ENCODE results near the gene ISM2. TPM values are rescaled to one million over a fixed set of nuclear protein-coding genes. Genes with fewer than 3 reads are reported as not detected.

Gene ISM2
- total RNA-seq, 4 donors from 2014 or later = not detected

DNA sequence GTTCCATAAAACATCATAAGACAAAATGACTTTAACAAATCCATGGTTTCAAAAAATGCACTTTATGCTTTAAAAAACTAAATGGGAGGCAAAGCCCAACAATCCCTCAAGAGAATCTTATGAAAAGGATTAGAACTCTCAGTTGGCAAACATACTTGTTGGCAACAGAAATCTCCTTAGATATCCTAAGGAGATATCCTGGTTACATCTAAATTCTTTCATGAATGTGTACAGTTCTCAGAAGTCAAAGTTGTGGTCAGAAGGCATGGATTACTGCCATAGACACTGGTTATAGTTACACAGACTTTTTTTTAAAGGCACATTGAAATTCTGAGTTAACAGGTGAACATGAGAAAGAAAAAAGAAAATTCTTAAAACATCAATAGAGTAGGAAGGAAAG lies 17.5 kb upstream of the ISM2 start:
- TF ChIP-seq EP300 (IDR thresholded peaks at IDR 0.05) = no peak
- H3K27ac ChIP-seq = no peak overlapping the region
- no peaks in the 10 kb centered on the region for H3K4me1 ChIP-seq
- no peak for DNase-seq (ENCODE audit: low spot score in 2 of 2)
- no peaks in the 10 kb centered on the region for H3K27me3 ChIP-seq
- peaks cover 66% of the 10 kb centered on the region for H3K36me3 ChIP-seq
- H3K4me3 ChIP-seq = no peak overlapping the region
- H3K9me3 ChIP-seq = no peaks in the 10 kb centered on the region

DNA sequence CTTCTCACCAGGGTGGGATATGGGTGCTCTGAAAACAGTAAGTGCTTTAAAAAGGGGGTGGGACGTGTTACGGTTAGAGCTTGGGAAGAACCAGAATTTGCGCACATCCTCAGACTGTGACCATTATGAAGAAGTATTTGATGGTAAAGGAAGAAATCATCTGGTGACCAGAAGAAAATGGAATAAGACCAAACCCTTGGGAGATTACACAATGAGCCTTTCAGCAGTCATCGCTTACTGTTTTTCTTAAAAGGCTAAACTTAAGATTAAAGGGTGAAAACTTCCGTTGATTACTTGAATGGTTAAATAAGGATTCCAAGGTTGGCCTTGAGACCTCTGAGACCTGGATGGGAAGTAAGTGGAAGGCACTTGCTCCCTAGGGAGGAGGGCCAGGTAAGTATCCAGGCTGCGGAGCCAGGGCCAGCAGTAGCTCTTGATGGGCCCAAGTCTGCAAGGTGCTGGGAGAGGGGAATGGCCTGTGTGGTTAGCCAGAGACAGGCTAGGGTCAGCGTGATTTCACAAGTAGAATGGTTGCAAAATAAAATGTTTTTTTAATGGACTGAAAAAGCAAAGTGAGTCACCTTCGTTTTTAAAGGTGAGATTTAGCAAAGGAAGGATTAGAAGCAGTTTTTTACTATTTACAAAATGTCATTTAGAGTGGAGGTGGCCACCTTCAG lies 13.0 kb upstream of the ISM2 start:
- H3K9me3 ChIP-seq = no peaks in the 10 kb centered on the region
- WGBS = 93% methylated on average over 8 of the region's 8 CpGs
- no peaks in the 10 kb centered on the region for H3K27me3 ChIP-seq
- H3K4me3 ChIP-seq = no peak overlapping the region
- TF ChIP-seq EP300 (IDR thresholded peaks at IDR 0.05) = no peak
- no peak for TF ChIP-seq POLR2AphosphoS5 (IDR thresholded peaks at IDR 0.05)
- no peak for TF ChIP-seq POLR2A (IDR thresholded peaks at IDR 0.05)
- peaks cover 50% of the 10 kb centered on the region for H3K36me3 ChIP-seq
- no peak for DNase-seq (ENCODE audit: low spot score in 2 of 2)
- H3K4me1 ChIP-seq = no peaks in the 10 kb centered on the region
- H3K27ac ChIP-seq = no peak overlapping the region

DNA sequence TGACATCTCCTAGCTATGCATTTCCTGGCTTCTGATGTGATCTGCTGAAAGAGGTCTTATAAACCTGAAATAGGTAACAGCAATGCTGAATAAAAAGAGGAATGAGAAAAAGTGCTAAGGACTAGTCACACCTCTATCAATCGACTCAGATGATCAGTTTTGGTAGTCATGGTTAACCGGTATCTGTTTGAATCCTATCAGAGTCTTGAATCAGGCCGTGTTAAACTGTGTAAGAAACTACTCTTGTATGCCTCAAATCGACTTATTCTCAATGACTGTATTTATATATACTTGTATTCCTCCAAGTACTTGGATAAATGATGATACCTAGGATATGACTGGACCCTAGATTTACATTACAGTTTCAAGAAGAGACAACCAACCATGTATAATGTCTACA lies 10.8 kb upstream of the ISM2 start:
- Histone ChIP-seq H3K36me3 (peaks cover 43% of the 10 kb centered on the region), H3K9me3 (no peaks in the 10 kb centered on the region), H3K4me3 (no peak overlapping the region), H3K27me3 (no peaks in the 10 kb centered on the region), H3K4me1 (no peaks in the 10 kb centered on the region), H3K27ac (no peak overlapping the region)
- TF ChIP-seq EP300 (IDR thresholded peaks at IDR 0.05) (no peak), POLR2AphosphoS5 (IDR thresholded peaks at IDR 0.05) (no peak), POLR2A (IDR thresholded peaks at IDR 0.05) (no peak)
- TF ChIP-seq, protein P1, sequence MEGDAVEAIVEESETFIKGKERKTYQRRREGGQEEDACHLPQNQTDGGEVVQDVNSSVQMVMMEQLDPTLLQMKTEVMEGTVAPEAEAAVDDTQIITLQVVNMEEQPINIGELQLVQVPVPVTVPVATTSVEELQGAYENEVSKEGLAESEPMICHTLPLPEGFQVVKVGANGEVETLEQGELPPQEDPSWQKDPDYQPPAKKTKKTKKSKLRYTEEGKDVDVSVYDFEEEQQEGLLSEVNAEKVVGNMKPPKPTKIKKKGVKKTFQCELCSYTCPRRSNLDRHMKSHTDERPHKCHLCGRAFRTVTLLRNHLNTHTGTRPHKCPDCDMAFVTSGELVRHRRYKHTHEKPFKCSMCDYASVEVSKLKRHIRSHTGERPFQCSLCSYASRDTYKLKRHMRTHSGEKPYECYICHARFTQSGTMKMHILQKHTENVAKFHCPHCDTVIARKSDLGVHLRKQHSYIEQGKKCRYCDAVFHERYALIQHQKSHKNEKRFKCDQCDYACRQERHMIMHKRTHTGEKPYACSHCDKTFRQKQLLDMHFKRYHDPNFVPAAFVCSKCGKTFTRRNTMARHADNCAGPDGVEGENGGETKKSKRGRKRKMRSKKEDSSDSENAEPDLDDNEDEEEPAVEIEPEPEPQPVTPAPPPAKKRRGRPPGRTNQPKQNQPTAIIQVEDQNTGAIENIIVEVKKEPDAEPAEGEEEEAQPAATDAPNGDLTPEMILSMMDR (IDR thresholded peaks at IDR 0.05) = no peak
- 91% methylated on average over 4 of the region's 4 CpGs for whole genome bisulfite sequencing
- no peak for DNase-seq (ENCODE audit: low spot score in 2 of 2)

DNA sequence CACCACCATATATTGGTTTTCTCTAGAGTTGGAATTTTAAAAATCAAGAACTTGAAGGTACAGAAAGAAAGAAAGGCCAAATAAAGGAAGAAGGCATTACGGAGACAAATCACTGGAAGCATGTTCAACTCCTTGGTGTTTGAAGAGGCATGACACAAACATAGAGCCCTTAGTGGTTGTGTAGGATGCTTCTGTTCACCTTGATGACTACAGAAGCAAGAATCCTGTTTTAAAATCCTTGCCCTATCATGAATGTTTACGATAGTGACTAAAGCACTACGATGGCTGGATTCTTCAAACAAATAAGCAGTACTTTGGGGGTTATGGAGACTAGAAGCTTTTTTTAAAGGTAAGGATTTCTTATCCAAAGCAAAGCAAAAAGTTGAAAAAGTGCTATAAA lies 10.3 kb upstream of the ISM2 start:
- WGBS = 98% methylated on average over 3 of the region's 3 CpGs
- no peaks in the 10 kb centered on the region for H3K27me3 ChIP-seq
- no peak overlapping the region for H3K4me3 ChIP-seq
- TF ChIP-seq POLR2AphosphoS5 (IDR thresholded peaks at IDR 0.05) (no peak), EP300 (IDR thresholded peaks at IDR 0.05) (no peak), POLR2A (IDR thresholded peaks at IDR 0.05) (no peak)
- TF ChIP-seq, protein P1 (IDR thresholded peaks at IDR 0.05) = no peak
- no peak overlapping the region for H3K27ac ChIP-seq
- H3K36me3 ChIP-seq = peaks cover 41% of the 10 kb centered on the region
- H3K9me3 ChIP-seq = no peaks in the 10 kb centered on the region
- no peak for DNase-seq (ENCODE audit: low spot score in 2 of 2)
- no peaks in the 10 kb centered on the region for H3K4me1 ChIP-seq

DNA sequence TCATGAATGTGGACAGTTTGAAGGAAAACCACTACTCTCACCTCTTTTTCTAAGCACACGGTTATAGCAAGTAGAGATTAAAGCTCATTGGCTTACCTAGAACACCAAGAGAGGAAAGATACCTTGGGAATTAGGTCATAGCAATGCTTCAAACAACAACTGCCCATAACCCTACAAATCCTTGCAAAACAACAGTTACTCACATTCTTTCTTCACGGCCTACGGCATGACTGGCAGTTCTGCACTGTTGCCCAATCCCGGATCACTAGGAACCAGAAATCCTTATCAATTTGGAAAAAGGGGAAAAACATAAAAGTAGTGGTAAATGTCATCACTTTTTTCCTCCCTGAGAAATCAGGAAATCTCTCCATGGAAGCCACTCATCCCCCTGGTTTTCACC lies 9.6 kb upstream of the ISM2 start:
- WGBS = 97% methylated on average over 4 of the region's 4 CpGs
- TF ChIP-seq POLR2A (IDR thresholded peaks at IDR 0.05) (no peak), EP300 (IDR thresholded peaks at IDR 0.05) (no peak), POLR2AphosphoS5 (IDR thresholded peaks at IDR 0.05) (no peak)
- TF ChIP-seq, protein P1 (IDR thresholded peaks at IDR 0.05) = no peak
- Histone ChIP-seq H3K4me1 (no peaks in the 10 kb centered on the region), H3K4me3 (no peak overlapping the region), H3K9me3 (no peaks in the 10 kb centered on the region), H3K27me3 (no peaks in the 10 kb centered on the region), H3K36me3 (peaks cover 40% of the 10 kb centered on the region), H3K27ac (no peak overlapping the region)
- no peak for DNase-seq (ENCODE audit: low spot score in 2 of 2)

DNA sequence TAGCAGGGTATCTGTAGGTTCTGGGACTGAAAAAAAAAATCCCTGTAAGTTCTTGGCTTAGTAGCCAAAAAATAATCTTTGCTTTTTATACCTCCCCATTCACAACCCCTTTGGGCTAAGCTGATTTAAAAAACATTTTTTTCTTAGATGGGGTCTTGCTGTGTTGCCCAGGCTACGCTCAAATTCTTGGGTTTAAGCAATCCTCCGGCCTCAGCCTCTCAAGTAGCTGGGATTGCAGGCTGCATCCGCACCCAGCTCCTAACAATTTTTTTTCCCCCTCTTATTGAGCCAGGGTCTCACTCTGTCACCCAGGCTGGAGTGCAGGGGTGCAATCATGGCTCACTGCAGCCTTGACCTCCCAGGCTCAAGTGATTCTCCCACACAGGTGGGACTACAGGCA lies 9.1 kb upstream of the ISM2 start:
- Histone ChIP-seq H3K4me1 (no peaks in the 10 kb centered on the region), H3K36me3 (peaks cover 40% of the 10 kb centered on the region), H3K4me3 (no peak overlapping the region), H3K27me3 (no peaks in the 10 kb centered on the region), H3K9me3 (no peaks in the 10 kb centered on the region), H3K27ac (no peak overlapping the region)
- 96% methylated on average over 3 of the region's 3 CpGs for WGBS
- no peak for TF ChIP-seq EP300 (IDR thresholded peaks at IDR 0.05)
- TF ChIP-seq, protein P1 (IDR thresholded peaks at IDR 0.05) = no peak
- no peak for TF ChIP-seq POLR2A (IDR thresholded peaks at IDR 0.05)
- TF ChIP-seq POLR2AphosphoS5 (IDR thresholded peaks at IDR 0.05) = no peak
- DNase-seq (ENCODE audit: low spot score in 2 of 2) = no peak
